ENCODE data around the gene GPR180. TPM values are rescaled to one million over a fixed set of nuclear protein-coding genes. Genes with fewer than 3 reads are reported as not detected.
"Not testable (repeated sequence)": the region's sequence is repeated elsewhere in the genome, so short reads cannot be mapped to it uniquely, and the experiment has no call there.

GPR180 gene
- polyA plus RNA-seq, 12 donors: 3.8 to 9.8 (median 7.1) TPM; not detected in 1

- DNase-seq: no peak
Observed at GRCh38 chr13:94595001-94595949, 6.4 kb upstream of the GPR180 start.

DNA sequence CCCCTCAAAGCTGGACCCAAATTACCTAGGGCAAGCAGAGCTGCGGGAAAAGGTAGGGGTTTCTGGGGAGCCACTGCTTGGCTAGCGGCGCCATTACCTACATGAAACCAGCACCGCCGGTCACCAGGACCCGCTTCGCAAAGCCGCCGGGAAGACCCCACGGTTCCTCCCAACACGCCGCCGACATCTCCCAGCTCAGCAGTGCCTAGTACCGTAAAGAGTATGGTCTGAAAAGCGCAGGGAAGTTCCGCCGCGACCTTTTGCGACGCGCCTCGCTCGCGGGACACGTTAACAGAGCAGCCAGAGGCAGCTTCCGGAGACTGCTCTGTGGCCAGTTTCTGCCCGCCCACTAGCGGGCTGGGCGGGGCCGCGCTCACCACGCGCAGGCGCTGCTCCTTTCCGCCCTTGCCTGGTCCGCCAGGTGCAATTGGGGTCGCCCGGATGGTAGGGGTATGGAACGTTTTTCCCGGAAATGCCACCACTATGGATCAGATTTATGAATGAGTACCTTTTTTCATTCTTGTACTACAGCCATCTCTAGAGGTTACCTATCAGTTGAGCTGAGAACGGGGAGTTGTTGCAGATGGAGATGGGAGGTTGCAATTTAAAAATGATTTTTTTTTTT is 5.6 kb upstream of the GPR180 start, which contains the start of gene TGDS:
TSS of gene TGDS (minus strand) at position 203 of the 625 bp plus-strand sequence. CDS start at position 187, 16 bp downstream.
- peak; percentile 93 for DNase-seq

GRCh38 chr13:94596575-94596971 is 5.1 kb upstream of the GPR180 start:
- no peak for DNase-seq

- no peak for DNase-seq
Observed at GRCh38 chr13:94598281-94598680, 3.4 kb upstream of the GPR180 start.

- DNase-seq: no peak
Observed at GRCh38 chr13:94599877-94600276, 1.8 kb upstream of the GPR180 start.

- DNase-seq: no peak
Observed at GRCh38 chr13:94602467-94602866, 810 bp downstream of the GPR180 start.

DNA sequence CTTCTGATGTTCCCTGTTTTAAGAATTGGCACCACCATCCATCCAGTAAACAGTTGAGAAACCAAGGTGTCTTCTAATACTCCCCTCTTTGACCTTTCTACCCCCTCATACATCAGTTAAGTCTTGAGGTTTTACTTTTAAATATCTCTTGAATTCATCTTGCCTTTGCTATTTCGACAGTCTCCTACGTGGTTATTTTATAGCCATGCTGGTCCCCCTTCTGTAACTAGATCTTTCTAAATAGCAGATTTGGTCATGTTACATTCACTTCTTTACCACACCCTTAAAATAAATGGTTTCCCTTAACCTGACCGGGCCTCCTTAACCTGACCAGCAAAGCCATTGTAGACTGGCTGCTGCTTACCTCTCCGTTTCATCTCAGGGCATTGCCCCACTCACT is 5.4 kb downstream of the GPR180 start:
- DNase-seq: no peak

- no peak for DNase-seq
Observed at GRCh38 chr13:94607939-94608338, 6.3 kb downstream of the GPR180 start.

DNA sequence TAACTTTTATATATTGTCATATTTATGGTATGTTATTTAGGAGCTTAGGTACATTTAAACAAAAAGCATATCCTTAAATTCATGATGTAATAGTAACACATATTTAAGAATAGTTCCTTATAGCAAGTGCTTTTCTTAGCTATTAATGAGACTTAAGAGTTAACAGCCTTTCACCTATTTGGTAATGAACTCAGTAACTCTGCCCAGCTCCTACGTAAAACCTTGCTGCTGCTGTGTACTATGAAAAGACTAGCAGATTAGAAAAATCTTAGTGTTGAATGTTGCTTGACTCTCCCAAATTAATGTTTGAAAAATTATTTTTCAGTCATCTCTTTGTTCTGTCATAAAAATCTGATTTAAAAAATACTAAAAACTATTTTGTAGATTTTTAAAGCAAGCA is 6.9 kb downstream of the GPR180 start:
- no peak for DNase-seq

- DNase-seq: no peak
Observed at GRCh38 chr13:94609196-94609595, 7.5 kb downstream of the GPR180 start.

DNA sequence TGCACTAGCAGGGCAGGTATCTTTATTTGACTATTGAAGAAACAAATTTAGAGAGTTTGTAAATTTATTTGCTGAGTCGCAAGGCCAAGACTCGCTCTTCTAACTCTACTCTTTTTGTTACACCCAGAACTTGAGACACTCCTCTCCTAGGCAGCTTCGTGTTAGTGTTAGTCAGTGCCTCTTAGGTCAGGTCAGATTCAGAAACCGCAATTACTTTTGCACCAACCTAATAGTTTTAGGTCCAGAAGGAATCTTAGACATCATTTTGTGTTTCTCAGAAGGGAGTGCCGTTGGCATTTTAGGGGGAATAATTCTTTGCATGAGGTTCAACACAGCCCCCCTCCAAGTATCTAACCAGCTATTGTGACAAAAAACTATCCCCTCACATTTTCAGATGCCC is 8.8 kb downstream of the GPR180 start:
- DNase-seq: no peak

DNA sequence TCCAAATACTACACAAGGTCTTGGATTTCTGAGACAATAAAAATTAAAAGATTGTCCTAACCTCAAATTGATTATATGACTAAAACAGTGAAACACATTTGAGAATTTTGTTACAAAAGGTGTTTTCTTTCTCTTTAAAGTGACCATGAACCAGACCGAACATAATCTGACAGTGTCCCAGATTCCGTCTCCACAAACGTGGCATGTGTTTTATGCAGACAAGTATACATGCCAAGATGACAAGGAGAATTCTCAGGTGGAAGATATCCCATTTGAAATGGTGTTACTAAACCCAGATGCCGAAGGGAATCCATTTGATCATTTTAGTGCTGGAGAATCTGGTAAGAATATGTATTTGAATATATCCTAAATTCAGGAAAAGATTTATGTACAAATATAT is 10.4 kb downstream of the GPR180 start:
- no peak for DNase-seq

DNA sequence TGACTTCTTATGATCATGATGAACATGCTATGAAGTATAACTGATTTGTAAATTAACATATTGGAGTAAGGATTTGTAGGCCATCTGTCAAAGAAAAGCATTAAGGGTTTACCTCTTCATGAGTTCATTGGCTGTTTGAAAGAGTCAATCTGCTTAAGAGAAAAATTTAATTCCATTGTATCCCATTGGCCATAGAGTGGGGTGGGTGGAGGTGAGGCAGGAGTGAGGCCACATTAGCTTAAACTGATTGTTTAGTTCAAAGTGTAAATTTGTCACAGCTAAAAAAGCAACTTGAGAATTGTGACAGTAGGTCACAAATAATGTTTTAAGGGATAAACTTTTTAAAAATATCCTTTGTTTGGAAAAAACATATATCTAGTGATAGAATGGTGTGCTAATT is 11.4 kb downstream of the GPR180 start:
- DNase-seq: no peak

DNA sequence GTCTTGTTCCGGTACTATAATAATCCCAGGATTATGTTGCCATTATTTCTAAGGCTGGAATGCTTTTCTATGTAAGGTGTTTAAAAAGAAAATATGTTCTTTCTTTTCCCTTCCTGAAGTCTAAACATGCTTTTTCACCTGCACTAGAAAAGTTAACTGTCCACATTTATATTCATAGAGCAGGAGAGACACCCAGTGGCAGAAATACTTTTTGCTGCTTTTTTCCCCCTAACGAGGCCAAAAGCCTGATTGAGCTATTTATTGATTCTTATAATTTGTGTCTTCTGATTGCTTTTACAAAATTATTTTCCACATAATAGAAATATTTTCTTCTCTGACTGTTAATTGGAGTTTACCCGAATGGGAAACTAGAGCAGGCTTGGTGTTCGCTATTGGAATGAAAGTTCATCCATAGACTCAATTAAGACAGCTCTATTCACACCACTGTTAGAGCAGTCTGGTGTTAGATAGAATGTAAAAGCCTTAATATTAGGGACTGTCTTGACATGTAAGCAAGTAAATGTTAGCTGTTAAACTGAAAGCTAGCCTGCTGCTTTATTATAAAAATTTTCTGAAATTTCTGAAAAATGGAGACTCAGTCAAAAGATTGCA is 15.8 kb downstream of the GPR180 start:
- DNase-seq: peak; percentile 46

DNA sequence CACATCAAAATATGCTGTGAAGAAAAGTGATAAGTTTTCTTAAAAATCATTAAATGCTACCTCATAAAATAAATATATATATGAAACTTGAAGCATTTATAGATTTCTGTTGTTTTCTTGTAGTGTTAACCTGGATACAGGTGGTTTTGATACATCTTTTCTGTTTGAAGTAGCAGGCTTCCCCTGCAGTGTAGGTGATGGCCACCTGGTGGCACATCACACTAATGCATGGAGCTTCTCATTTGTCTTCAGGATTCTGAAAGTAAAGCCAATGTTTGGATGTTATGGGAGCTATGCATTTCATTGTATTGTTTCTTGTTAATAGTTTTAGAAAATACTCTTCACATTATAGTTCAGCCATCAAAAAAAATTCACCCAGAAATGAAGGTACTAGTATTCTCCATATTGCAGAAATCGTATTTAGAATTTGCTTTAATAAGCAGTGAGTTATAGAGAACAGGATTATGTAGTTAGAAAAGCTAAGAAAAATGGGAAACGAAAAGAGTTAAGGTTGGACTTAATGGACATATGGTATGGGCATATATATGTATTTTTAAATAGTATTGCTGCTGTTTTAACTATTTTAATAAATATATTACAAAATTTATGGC is 18.7 kb downstream of the GPR180 start:
- no peak for DNase-seq

- DNase-seq: no peak
Observed at GRCh38 chr13:94622344-94622743, 20.7 kb downstream of the GPR180 start.

DNA sequence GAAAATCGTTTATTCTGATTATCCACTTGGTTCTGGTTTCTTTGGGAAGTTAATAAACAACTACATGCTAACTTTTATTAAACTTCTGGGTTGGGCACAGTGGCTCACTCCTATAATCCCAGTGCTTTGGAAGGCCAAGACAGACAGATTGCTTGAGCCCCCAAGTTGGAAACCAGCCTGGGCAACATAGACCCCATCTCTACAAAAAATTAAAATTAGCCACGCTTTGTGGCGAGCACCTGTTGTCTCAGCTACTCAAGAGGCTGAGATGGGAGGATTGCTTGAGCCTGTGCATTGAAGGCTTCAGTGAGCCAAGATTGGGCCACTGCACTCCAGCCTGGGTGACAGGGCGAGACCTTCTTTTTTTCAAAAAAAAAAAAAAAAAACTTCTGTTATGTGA is 21.7 kb downstream of the GPR180 start:
- DNase-seq: no peak

DNA sequence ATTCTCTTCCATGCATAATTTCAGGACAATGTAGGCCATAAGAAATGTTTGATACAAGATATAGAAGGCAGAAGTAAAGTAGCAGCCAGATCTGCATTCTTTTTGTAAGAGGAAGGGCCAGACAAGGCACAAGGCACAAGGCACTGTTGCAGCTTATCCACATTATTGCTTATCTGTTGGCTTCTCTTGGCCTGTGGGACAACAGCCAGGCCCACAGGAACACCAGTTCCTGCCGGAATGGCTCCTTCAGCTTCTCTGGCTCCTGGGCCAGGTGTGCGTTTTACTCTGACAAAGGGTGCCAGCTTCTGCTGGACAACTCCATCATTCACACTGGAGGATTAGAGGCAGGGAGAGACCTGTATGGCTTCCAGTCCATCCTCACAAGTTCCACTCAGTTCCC is 29.2 kb downstream of the GPR180 start:
- DNase-seq: no peak

- no peak for DNase-seq
Observed at GRCh38 chr13:94632226-94632980, 30.7 kb downstream of the GPR180 start.

DNA sequence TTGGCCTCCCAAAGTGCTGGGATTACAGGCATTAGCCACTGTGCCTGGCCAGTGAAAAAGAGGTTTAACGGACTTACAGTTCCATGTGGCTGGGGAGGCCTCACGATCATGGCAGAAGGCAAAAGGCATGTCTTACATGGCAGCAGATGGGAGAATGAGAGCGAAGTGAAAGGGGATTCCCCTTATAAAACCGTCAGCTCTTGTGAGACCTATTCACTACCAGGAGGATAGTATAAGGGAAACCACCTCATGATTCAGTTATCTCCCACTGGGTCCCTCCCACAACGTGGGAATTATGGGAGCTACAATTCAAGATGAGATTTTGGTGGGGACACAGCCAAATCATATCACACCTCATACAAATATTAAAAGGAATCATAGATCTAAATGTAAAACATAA is 34.4 kb downstream of the GPR180 start:
- DNase-seq: not testable (repeated sequence)

DNA sequence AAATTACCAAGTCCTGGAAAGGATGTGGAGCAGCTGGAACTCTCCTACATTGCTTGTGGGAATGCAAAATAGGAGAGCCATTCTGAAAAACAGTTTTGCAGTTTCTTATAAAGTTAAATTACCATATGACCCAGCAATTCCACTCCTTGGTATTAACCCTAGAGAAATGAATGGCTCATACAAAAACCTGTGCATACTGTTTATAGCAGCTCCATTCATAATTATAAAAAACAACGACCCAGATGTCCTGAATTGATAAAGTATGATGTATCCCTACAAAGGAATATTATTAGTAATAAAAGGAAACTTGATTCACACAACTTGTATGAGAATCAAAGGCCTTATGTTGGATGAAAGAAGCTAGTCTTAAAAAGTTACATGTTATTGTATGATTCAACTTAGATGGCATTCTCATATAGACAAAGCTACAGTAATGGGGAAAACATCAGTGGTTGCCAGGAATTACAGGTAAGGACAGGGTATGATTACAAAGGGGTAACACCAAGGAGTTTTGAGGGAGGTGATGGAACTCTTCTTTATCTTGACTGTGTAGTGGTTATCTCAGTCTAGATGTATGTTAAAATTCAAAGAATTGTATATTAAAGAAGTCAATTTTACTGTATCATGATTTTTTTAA is 35.4 kb downstream of the GPR180 start:
- DNase-seq: no peak

Measured in muscle of arm (tissue), 12 donors.